ENCODE measurements around the gene SPPL2B.

SPPL2B gene

GRCh38 chr19:2324220-2324948 lies 4.1 kb upstream of the SPPL2B start:
- no peak for DNase-seq (ENCODE audit: low read depth)

GRCh38 chr19:2325281-2326046 lies 3.0 kb upstream of the SPPL2B start:
- DNase-seq (ENCODE audit: low read depth): no peak

- DNase-seq (ENCODE audit: low read depth): no peak
These were observed 1.7 kb upstream of the SPPL2B start for GRCh38 chr19:2326699-2327360.

- DNase-seq (ENCODE audit: low read depth): peak; percentile 67
These were observed 597 bp upstream of the SPPL2B start for GRCh38 chr19:2327773-2328400.

- DNase-seq (ENCODE audit: low read depth): no peak
These were observed 630 bp downstream of the SPPL2B start for GRCh38 chr19:2329149-2329478.

GRCh38 chr19:2329501-2329916 lies 1.0 kb downstream of the SPPL2B start:
- no peak for DNase-seq (ENCODE audit: low read depth)

GRCh38 chr19:2330255-2330631 lies 1.8 kb downstream of the SPPL2B start:
- no peak for DNase-seq (ENCODE audit: low read depth)

- DNase-seq (ENCODE audit: low read depth): no peak
These were observed 2.3 kb downstream of the SPPL2B start for GRCh38 chr19:2330632-2331284.

GRCh38 chr19:2331601-2332246 lies 3.2 kb downstream of the SPPL2B start:
- DNase-seq (ENCODE audit: low read depth): no peak

- no peak for DNase-seq (ENCODE audit: low read depth)
These were observed 4.0 kb downstream of the SPPL2B start for GRCh38 chr19:2332341-2333026.

GRCh38 chr19:2333027-2333806 lies 4.7 kb downstream of the SPPL2B start:
- no peak for DNase-seq (ENCODE audit: low read depth)

- no peak for DNase-seq (ENCODE audit: low read depth)
These were observed 5.3 kb downstream of the SPPL2B start for GRCh38 chr19:2333807-2334211.

- DNase-seq (ENCODE audit: low read depth): no peak
These were observed 5.9 kb downstream of the SPPL2B start for GRCh38 chr19:2334426-2334825.

- no peak for DNase-seq (ENCODE audit: low read depth)
These were observed 6.7 kb downstream of the SPPL2B start for GRCh38 chr19:2334986-2335846.

GRCh38 chr19:2335848-2336247 lies 7.4 kb downstream of the SPPL2B start:
- DNase-seq (ENCODE audit: low read depth): no peak

GRCh38 chr19:2336528-2337328 lies 8.2 kb downstream of the SPPL2B start:
- no peak for DNase-seq (ENCODE audit: low read depth)

- DNase-seq (ENCODE audit: low read depth): peak; percentile 11
These were observed 8.8 kb downstream of the SPPL2B start for GRCh38 chr19:2337329-2337707.

- DNase-seq (ENCODE audit: low read depth): no peak
These were observed 9.7 kb downstream of the SPPL2B start for GRCh38 chr19:2338055-2338615.
